GM03348 (cell line): ENCODE results near the gene HHIPL1.

Source experiments
- DNase-seq: peaks from one replicate; pipeline ENCODE4 v3.0.0; 2012; ENCODE audit warnings: low spot score

The HHIPL1 gene

GRCh38 chr14:99691111-99691885 is 46.4 kb downstream of the HHIPL1 start:
- no peak for DNase-seq

GRCh38 chr14:99693918-99694317 is 49.0 kb downstream of the HHIPL1 start:
- DNase-seq, result no peak

- no peak for DNase-seq
Measured at GRCh38 chr14:99696929-99697328, 52.0 kb downstream of the HHIPL1 start.

GRCh38 chr14:99698236-99698635 is 53.3 kb downstream of the HHIPL1 start:
- no peak for DNase-seq

- no peak for DNase-seq
Measured at GRCh38 chr14:99698642-99699041, 53.7 kb downstream of the HHIPL1 start.

GRCh38 chr14:99699085-99699760 is 54.3 kb downstream of the HHIPL1 start:
- DNase-seq, result no peak

GRCh38 chr14:99699861-99700260 is 54.9 kb downstream of the HHIPL1 start:
- no peak for DNase-seq

- DNase-seq, result no peak
Measured at GRCh38 chr14:99700379-99700778, 55.5 kb downstream of the HHIPL1 start.

- DNase-seq, result no peak
Measured at GRCh38 chr14:99701260-99701659, 56.3 kb downstream of the HHIPL1 start.

GRCh38 chr14:99702115-99702514 is 57.2 kb downstream of the HHIPL1 start:
- no peak for DNase-seq

- no peak for DNase-seq
Measured at GRCh38 chr14:99703381-99703780, 58.5 kb downstream of the HHIPL1 start.

- no peak for DNase-seq
Measured at GRCh38 chr14:99704037-99704436, 59.1 kb downstream of the HHIPL1 start.

GRCh38 chr14:99706107-99706900 is 61.4 kb downstream of the HHIPL1 start:
- DNase-seq, result no peak

- no peak for DNase-seq
Measured at GRCh38 chr14:99707420-99707819, 62.5 kb downstream of the HHIPL1 start.

- no peak for DNase-seq
Measured at GRCh38 chr14:99707921-99708320, 63.0 kb downstream of the HHIPL1 start.

- no peak for DNase-seq
Measured at GRCh38 chr14:99708449-99708848, 63.5 kb downstream of the HHIPL1 start.

- no peak for DNase-seq
Measured at GRCh38 chr14:99713972-99714371, 69.0 kb downstream of the HHIPL1 start.

- no peak for DNase-seq
Measured at GRCh38 chr14:99715266-99716000, 70.5 kb downstream of the HHIPL1 start.

- DNase-seq, result no peak
Measured at GRCh38 chr14:99716091-99716849, 71.3 kb downstream of the HHIPL1 start.

- DNase-seq, result no peak
Measured at GRCh38 chr14:99716850-99717681, 72.1 kb downstream of the HHIPL1 start.

- DNase-seq, result peak; percentile 2
Measured at GRCh38 chr14:99717682-99718013, 72.7 kb downstream of the HHIPL1 start.
